Upper lobe of left lung (tissue), 6 donors: ENCODE measurements around the gene CATSPER1. TPM values are rescaled to one million over a fixed set of nuclear protein-coding genes. Genes with fewer than 3 reads are reported as not detected.
A peak's percentile ranks its signal among the peaks of the same experiment; 100 is the strongest.

Experiments used
- ATAC-seq, 2 donors: fragments of 200-7000 bp; cut with Tn5 transposase; one replicate each; pipeline ENCODE4 v1.9.1; 2022; ENCODE audit warnings: mild to moderate bottlenecking in 2 of 2, moderate library complexity in 2 of 2; ENCODE audit not compliant: low FRiP score in 2 of 2
- DNase-seq, 2 donors: peaks; one replicate each; pipeline ENCODE4 v3.0.0-alpha.2; 2019 to 2020
- H3K27ac ChIP-seq, 4 donors: fragments of 200-600 bp; sonication (generic); one replicate each; pipeline ENCODE4 v1.5.1; 2016 to 2019
- H3K27me3 ChIP-seq, 4 donors: fragments of 200-600 bp; sonication (generic); one replicate each; pipeline ENCODE4 v1.5.1; 2017 to 2019
- H3K36me3 ChIP-seq, 4 donors: fragments of 200-600 bp; sonication (generic); one replicate each; pipeline ENCODE4 v1.5.1; 2016 to 2019
- H3K4me1 ChIP-seq, 4 donors: fragments of 200-600 bp; sonication (generic); one replicate each; pipeline ENCODE4 v1.5.1; 2018 to 2019
- H3K4me3 ChIP-seq, 4 donors: fragments of 200-600 bp; sonication (generic); one replicate each; pipeline ENCODE4 v1.5.1; 2017 to 2019; ENCODE audit warnings: mild to moderate bottlenecking in 2 of 4, moderate library complexity in 1 of 4
- H3K9me3 ChIP-seq, 4 donors: fragments of 200-600 bp; sonication (generic); one replicate each; pipeline ENCODE4 v1.5.1; 2018 to 2019
- EP300 ChIP-seq, 4 donors: sonication (generic); formaldehyde crosslinking; IDR thresholded peaks; one replicate each; pipeline ENCODE4 v1.5.1; 2017; ENCODE audit warnings: antibody characterized with exemption in 4 of 4, control low read depth in 2 of 4
- POLR2A ChIP-seq, 4 donors: fragments of 450-650 bp; IDR thresholded peaks; one replicate each; pipeline ENCODE4 v1.5.1; 2016 to 2017; ENCODE audit warnings: antibody characterized with exemption in 4 of 4, mild to moderate bottlenecking in 2 of 4
- POLR2AphosphoS5 ChIP-seq, 2 donors: sonication (generic); formaldehyde crosslinking; IDR thresholded peaks; one replicate each; pipeline ENCODE4 v1.5.1; 2017; ENCODE audit warnings: antibody characterized with exemption in 2 of 2
- WGBS, 2 donors: methylation state at CpG; one replicate each; pipeline ENCODE4 v1.1.5; 2017 to 2018; 5-methylcytosine and 5-hydroxymethylcytosine counted together
- total RNA-seq, 6 donors: library from RNA; depleted of rRNA in 4 of 6; stranded (reverse); fragments of >200 nt in 4 of 6; gene quantifications; one replicate each; pipeline versions ENCODE4 v1.1.0 to v1.2.1, GENCODE V29; 2016 to 2021
- TF ChIP-seq, protein P1 (sequence below), 6 experiments: fragments of 450-650 bp in 4 of 6; fragments of 200-600 bp in 2 of 6; sonication (generic) in 2 of 6; IDR thresholded peaks; one replicate each; pipeline ENCODE4 v1.5.1; 2016 to 2019; ENCODE audit warnings: antibody characterized with exemption in 6 of 6
- donor health status: DM: no; HTN: no; CAD: no; lungs with moderate emphysema.
- donor health status: DM: no; HTN: yes; CAD: no; lungs with severe emphysema.

The CATSPER1 gene
- 1 to 10 TPM in 4 of 6 donors, under 1 TPM in 1, not detected in 1; 0.79 to 6.1 (median 3.0) TPM for total RNA-seq

DNA sequence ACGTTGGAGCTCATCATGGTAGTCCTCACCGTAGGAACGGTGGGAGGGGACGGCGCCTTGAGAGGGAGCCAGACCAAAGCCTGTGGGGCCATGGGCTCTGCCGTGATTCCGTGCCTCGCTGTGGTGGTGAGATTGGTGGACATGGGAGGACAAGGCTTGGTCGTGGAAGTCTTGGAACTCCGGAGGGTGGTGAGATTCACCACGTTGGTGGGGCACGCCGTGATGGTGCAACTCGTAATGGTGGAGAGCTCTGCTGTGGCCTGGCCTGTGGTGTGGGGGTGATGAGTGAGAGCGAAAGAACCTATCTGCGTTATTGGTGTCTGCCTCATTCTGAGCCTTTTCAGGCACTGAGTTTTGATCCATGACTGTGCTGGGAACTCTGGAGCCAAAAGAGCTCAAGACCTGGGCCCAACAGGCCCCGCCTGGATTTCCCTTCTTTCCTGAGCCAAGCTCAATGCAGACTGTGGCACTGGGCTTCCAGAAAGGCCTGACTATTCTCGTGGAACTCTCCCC is at the start of gene CATSPER1:
CATSPER1 (minus strand) TSS at position 463 of the 513 bp plus-strand sequence; CDS start at position 363, 100 bp downstream.
- DNase-seq (peak in 1 of 2 donors; percentile 30), ATAC-seq (no peak)
- Histone ChIP-seq H3K36me3 (no peaks in the 10 kb centered on the region), H3K4me1 (peaks cover 14 to 20% (median 17%) of the 10 kb centered on the region in 4 donors), H3K9me3 (no peaks in the 10 kb centered on the region), H3K27me3 (no peaks in the 10 kb centered on the region), H3K4me3 (no peak within 1 kb of the TSS), H3K27ac (no peak within 1 kb of the TSS)
- TF ChIP-seq POLR2A (IDR thresholded peaks at IDR 0.05) = no peak
- 89 to 90% methylated on average over 17 to 18 of the region's 18 CpGs for WGBS, 2 donors

DNA sequence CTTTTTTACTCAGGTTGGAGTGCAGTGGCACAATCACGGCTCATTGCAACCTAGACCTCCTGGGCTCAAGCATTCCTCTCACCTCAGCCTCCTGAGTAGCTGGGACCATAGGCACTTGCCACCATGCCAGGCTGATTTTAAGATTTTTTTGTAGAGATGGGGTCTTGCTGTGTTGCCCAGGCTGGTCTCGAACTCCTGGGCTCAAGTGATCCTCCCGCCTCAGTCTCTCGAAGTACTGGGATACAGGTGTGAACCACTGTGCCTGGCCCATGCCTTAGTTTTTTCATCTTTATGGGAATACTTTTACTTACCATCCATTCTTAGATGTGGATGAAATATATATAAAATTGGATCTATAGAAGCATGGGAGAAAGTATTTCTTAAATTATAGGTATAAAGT is 49.0 kb upstream of the CATSPER1 start:
- no peak for ATAC-seq
- 97 to 100% methylated on average over 4 of the region's 4 CpGs for WGBS, 2 donors
- H3K36me3 ChIP-seq = peaks cover 0 to 17% (median 1%) of the 10 kb centered on the region in 4 donors
- no peak for DNase-seq
- H3K4me1 ChIP-seq = peaks cover 23 to 29% (median 26%) of the 10 kb centered on the region in 4 donors
- no peak overlapping the region for H3K4me3 ChIP-seq
- H3K27me3 ChIP-seq = no peaks in the 10 kb centered on the region
- TF ChIP-seq POLR2AphosphoS5 (IDR thresholded peaks at IDR 0.05) = no peak
- no peak for TF ChIP-seq EP300 (IDR thresholded peaks at IDR 0.05)
- TF ChIP-seq, protein P1, sequence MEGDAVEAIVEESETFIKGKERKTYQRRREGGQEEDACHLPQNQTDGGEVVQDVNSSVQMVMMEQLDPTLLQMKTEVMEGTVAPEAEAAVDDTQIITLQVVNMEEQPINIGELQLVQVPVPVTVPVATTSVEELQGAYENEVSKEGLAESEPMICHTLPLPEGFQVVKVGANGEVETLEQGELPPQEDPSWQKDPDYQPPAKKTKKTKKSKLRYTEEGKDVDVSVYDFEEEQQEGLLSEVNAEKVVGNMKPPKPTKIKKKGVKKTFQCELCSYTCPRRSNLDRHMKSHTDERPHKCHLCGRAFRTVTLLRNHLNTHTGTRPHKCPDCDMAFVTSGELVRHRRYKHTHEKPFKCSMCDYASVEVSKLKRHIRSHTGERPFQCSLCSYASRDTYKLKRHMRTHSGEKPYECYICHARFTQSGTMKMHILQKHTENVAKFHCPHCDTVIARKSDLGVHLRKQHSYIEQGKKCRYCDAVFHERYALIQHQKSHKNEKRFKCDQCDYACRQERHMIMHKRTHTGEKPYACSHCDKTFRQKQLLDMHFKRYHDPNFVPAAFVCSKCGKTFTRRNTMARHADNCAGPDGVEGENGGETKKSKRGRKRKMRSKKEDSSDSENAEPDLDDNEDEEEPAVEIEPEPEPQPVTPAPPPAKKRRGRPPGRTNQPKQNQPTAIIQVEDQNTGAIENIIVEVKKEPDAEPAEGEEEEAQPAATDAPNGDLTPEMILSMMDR (IDR thresholded peaks at IDR 0.05) = no peak
- TF ChIP-seq POLR2A (IDR thresholded peaks at IDR 0.05) = no peak
- H3K27ac ChIP-seq = no peak overlapping the region
- no peaks in the 10 kb centered on the region for H3K9me3 ChIP-seq

DNA sequence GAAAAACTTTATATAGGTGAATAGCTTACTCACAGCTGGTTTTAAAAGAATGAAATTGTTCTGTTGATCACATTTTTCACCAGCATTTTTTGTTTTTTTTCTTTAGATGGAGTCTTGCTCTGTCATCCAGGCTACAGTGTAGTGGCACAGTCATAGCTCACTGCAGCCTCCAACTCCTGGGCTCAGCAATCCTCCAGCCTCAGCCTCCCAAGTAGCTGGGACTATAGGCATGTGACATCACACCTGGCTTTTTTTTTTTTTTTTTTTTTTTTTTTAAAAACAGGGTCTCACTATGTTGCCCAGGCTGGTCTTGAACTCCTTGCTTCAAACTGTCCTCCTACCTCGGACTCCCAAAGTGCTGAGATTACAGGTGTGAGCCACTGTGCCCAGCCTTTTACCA is 47.4 kb upstream of the CATSPER1 start:
- H3K4me3 ChIP-seq = no peak overlapping the region
- H3K27me3 ChIP-seq = no peaks in the 10 kb centered on the region
- H3K27ac ChIP-seq = no peak overlapping the region
- peaks cover 24 to 36% (median 30%) of the 10 kb centered on the region in 4 donors for H3K4me1 ChIP-seq
- H3K36me3 ChIP-seq = peaks cover 0 to 19% (median 4%) of the 10 kb centered on the region in 4 donors
- TF ChIP-seq EP300 (IDR thresholded peaks at IDR 0.05) (no peak), POLR2A (IDR thresholded peaks at IDR 0.05) (no peak), POLR2AphosphoS5 (IDR thresholded peaks at IDR 0.05) (no peak)
- TF ChIP-seq, protein P1 (IDR thresholded peaks at IDR 0.05) = no peak
- 100% methylated on average over 1 of the region's 1 CpG for WGBS, 2 donors
- DNase-seq = no peak
- no peaks in the 10 kb centered on the region for H3K9me3 ChIP-seq
- no peak for ATAC-seq

DNA sequence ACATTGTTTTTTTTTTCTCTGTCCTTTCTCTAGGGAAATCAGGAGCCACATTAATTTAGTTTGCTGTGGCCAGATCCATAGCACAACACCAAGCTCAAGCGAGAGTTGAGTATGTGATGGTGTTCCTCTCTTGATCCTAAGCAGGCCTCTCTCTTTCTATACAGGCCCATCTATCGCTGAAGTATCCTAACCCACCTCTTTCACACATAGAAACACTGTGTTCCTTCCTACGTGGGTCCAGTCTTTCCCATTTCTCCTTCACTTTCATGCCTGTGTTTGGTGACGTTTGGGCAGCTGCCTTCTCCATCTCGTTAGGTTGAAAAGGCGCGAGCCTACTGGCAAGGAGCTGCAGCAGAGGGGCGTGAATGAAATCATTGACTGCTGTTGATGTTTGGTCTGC is 46.2 kb upstream of the CATSPER1 start:
- H3K4me3 ChIP-seq = peak overlapping the region in 2 of 4 donors; percentile 4 to 100
- H3K27me3 ChIP-seq = no peaks in the 10 kb centered on the region
- H3K9me3 ChIP-seq = no peaks in the 10 kb centered on the region
- ATAC-seq (no peak), DNase-seq (no peak)
- H3K36me3 ChIP-seq = peaks cover 5 to 26% (median 13%) of the 10 kb centered on the region in 4 donors
- no peak for TF ChIP-seq EP300 (IDR thresholded peaks at IDR 0.05)
- TF ChIP-seq, protein P1 (IDR thresholded peaks at IDR 0.05) = no peak
- no peak for TF ChIP-seq POLR2AphosphoS5 (IDR thresholded peaks at IDR 0.05)
- no peak for TF ChIP-seq POLR2A (IDR thresholded peaks at IDR 0.05)
- H3K4me1 ChIP-seq = peaks cover 33 to 48% (median 41%) of the 10 kb centered on the region in 4 donors
- H3K27ac ChIP-seq = peak overlapping the region in 1 of 4 donors; percentile 27
- 85 to 86% methylated on average over 8 of the region's 8 CpGs for WGBS, 2 donors

DNA sequence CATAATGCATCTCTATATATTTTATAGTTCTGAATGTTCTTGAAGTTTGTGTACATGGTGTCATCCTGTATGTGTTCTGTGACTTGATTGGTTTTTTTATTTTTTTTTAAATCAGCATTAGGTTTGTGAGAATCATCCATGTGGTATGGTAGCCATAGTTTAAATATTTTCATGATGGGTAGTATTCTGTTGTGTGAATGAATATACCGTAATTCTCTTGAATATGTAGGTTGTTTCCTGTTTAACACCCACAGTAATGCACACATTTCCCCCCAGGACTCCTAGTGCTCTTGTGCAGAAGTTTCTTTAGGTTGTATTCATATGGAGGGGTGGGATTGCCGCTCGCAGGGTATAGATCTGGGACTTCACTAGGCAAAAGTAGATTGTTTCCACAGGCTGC is 45.8 kb upstream of the CATSPER1 start:
- ATAC-seq (no peak), DNase-seq (no peak)
- WGBS, 2 donors = 76 to 89% methylated on average over 3 of the region's 3 CpGs
- TF ChIP-seq, protein P1 (IDR thresholded peaks at IDR 0.05) = no peak
- TF ChIP-seq EP300 (IDR thresholded peaks at IDR 0.05) (no peak), POLR2AphosphoS5 (IDR thresholded peaks at IDR 0.05) (no peak), POLR2A (IDR thresholded peaks at IDR 0.05) (no peak)
- peak overlapping the region in 1 of 4 donors; percentile 100 for H3K4me3 ChIP-seq
- no peaks in the 10 kb centered on the region for H3K9me3 ChIP-seq
- H3K36me3 ChIP-seq = peaks cover 8 to 31% (median 18%) of the 10 kb centered on the region in 4 donors
- H3K27me3 ChIP-seq = no peaks in the 10 kb centered on the region
- peak overlapping the region in 3 of 4 donors; percentile 87 to 99 (median 95) for H3K27ac ChIP-seq
- H3K4me1 ChIP-seq = peaks cover 33 to 48% (median 39%) of the 10 kb centered on the region in 4 donors
